OCI-LY1 (cell line): ENCODE data around the gene STK31.
"Not testable (repeated sequence)": the region's sequence is repeated elsewhere in the genome, so short reads cannot be mapped to it uniquely, and the experiment has no call there.

Experiments
- CTCF ChIP-seq: fragments of 200-600 bp; sonication (generic), shearing (Covaris generic); IDR thresholded peaks from 2 replicates; pipeline ENCODE4 v1.5.1; 2017; ENCODE audit warnings: mild to moderate bottlenecking, antibody characterized with exemption, low read length, moderate library complexity, mixed read lengths
- EZH2 ChIP-seq: fragments of 200-600 bp; sonication (generic), shearing (Covaris generic); IDR thresholded peaks from 2 replicates; pipeline ENCODE4 v1.8.0; 2017; ENCODE audit warnings: borderline replicate concordance, mixed run types, mild to moderate bottlenecking, antibody characterized with exemption, low read length, moderate library complexity, mixed read lengths

GRCh38 chr7:23844837-23845236, 134.8 kb downstream of the STK31 start:
- not testable (repeated sequence) for TF ChIP-seq EZH2, CTCF
